Neural cell (in vitro differentiated cells): ENCODE data around the gene DNAJC16.

Experiments
- EP300 ChIP-seq: fragments of 450-650 bp; conservative IDR thresholded peaks from 2 replicates; pipeline ENCODE4 v1.6.1; 2014; ENCODE audit warnings: antibody characterized with exemption, mild to moderate bottlenecking, moderate library complexity; ENCODE audit not compliant: poor library complexity, severe bottlenecking
- EZH2 ChIP-seq: fragments of 200-600, 300-800 bp; shearing (Covaris generic), sonication (generic); IDR thresholded peaks from 2 replicates; pipeline ENCODE4 v1.6.1; 2014; ENCODE audit warnings: antibody characterized with exemption, low read length, borderline replicate concordance, mild to moderate bottlenecking; ENCODE audit not compliant: insufficient read depth, poor library complexity, severe bottlenecking
- MXI1 ChIP-seq: fragments of 450-650 bp; conservative IDR thresholded peaks from 2 replicates; pipeline ENCODE4 v1.6.1; 2014; ENCODE audit warnings: antibody characterized with exemption, mild to moderate bottlenecking; ENCODE audit not compliant: poor library complexity, severe bottlenecking
- RAD21 ChIP-seq: fragments of 450-650 bp; conservative IDR thresholded peaks from 2 replicates; pipeline ENCODE4 v1.6.1; 2014; ENCODE audit warnings: antibody characterized with exemption, mild to moderate bottlenecking, moderate library complexity
- SMC3 ChIP-seq: fragments of 450-650 bp; conservative IDR thresholded peaks from 2 replicates; pipeline ENCODE4 v1.6.1; 2014; ENCODE audit warnings: antibody characterized with exemption, mild to moderate bottlenecking, moderate library complexity; ENCODE audit not compliant: poor library complexity
- TF ChIP-seq, protein P1 (sequence below): fragments of 450-650 bp; IDR thresholded peaks from 2 replicates; pipeline ENCODE4 v1.5.1; 2014; ENCODE audit warnings: antibody characterized with exemption, mild to moderate bottlenecking, moderate library complexity; ENCODE audit not compliant: poor library complexity, severe bottlenecking

DNA sequence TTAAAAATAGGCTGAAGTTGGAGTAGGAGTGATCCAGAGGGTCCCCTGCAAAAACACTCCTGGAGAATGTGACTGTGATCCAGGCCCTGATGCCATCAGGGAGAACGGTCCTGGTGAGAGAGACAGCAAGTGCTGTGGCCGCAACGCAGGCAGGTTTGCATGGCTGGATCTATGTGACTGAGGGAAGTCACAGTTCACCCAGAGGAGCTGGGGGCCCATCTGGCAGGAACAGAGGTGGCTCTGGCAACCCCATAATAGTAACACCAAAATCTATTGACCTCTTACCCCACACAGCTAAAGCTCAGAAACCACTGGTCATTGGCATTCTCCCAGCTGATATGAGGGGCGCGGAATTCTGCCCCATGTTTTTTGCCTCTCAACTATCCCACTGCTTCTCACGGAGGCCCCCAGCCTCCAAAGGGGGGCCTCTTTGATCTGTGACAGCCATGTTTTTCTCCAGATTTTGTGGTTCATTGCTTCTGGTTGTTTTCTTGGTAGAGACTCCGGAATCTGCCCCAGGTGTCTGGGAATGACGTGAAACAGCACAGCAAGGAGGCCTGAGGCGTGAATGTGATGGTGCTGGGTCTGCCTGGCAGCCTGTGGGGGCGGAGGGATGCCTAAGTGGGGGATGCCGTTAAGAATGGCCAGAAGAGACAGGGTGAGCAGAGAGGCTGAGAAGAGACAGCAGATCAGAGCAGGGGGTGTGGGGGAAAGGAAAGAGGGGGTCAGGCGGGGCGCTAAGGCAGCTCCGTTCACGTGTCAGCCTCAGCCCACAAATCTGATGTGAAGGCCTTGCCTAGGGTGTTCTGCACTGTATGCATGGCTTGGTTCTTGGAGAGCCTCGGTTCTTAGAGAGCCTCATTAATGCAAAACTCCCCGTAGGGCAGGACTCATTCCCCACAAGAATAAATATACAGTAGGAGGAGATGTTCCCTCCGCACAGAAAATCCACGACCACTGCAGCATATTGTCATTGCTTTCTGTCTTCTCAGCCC lies 26.2 kb upstream of the DNAJC16 start:
- TF ChIP-seq RAD21, result no peak
- TF ChIP-seq EP300, result no peak
- TF ChIP-seq, protein P1, sequence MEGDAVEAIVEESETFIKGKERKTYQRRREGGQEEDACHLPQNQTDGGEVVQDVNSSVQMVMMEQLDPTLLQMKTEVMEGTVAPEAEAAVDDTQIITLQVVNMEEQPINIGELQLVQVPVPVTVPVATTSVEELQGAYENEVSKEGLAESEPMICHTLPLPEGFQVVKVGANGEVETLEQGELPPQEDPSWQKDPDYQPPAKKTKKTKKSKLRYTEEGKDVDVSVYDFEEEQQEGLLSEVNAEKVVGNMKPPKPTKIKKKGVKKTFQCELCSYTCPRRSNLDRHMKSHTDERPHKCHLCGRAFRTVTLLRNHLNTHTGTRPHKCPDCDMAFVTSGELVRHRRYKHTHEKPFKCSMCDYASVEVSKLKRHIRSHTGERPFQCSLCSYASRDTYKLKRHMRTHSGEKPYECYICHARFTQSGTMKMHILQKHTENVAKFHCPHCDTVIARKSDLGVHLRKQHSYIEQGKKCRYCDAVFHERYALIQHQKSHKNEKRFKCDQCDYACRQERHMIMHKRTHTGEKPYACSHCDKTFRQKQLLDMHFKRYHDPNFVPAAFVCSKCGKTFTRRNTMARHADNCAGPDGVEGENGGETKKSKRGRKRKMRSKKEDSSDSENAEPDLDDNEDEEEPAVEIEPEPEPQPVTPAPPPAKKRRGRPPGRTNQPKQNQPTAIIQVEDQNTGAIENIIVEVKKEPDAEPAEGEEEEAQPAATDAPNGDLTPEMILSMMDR, result no peak
- no peak for TF ChIP-seq EZH2
- no peak for TF ChIP-seq SMC3
- no peak for TF ChIP-seq MXI1
